ENCODE measurements around the gene CEP72.

Gene CEP72

DNA sequence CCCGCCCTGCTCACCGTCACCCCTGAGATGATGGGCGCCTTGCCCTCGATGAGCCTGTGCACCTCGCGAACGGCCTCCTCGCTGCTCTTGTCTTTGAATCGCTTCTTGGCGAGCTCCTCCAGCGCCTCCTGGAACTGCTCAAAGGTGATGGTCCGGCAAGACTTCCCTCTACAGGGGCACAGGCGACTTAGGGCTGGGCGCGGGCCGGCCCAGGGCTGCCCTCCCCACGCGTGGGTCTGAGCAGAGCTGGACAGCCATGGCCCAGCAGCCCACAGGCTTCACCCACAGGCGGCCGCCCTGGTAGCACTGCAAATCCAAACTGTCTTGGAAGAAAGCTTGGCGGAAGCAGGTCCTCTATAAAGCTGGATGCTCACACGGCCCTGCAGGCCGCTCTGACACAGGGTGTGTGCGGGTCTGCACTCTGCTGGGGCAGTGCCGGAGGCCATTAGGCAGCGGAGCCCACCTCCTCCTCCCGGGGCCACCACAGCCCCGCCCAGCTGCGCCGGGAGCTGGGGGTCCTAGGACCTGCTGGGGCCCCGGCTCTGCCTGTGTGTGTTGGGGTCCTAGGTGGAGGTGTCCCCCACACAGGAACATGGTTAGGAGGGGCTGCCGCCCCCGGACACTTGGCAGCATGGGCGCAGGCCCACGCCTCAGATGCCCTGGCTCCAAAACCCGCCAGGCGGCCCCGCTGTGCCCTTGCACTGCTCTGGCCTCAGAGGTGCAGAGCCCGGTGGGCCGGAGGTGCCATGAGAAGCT lies 54.0 kb downstream of the CEP72 start:
- DNase-seq (no peak), ATAC-seq (no peak)
- H3K4me3 Mint-ChIP-seq: no peak overlapping the region
- H3K27me3 Mint-ChIP-seq: no peaks in the 10 kb centered on the region
- peaks cover 11% of the 10 kb centered on the region for H3K36me3 Mint-ChIP-seq (ENCODE audit: low read depth)
- no peaks in the 10 kb centered on the region for H3K9me3 Mint-ChIP-seq
- no peak overlapping the region for H3K27ac Mint-ChIP-seq
- no peaks in the 10 kb centered on the region for H3K4me1 Mint-ChIP-seq

DNA sequence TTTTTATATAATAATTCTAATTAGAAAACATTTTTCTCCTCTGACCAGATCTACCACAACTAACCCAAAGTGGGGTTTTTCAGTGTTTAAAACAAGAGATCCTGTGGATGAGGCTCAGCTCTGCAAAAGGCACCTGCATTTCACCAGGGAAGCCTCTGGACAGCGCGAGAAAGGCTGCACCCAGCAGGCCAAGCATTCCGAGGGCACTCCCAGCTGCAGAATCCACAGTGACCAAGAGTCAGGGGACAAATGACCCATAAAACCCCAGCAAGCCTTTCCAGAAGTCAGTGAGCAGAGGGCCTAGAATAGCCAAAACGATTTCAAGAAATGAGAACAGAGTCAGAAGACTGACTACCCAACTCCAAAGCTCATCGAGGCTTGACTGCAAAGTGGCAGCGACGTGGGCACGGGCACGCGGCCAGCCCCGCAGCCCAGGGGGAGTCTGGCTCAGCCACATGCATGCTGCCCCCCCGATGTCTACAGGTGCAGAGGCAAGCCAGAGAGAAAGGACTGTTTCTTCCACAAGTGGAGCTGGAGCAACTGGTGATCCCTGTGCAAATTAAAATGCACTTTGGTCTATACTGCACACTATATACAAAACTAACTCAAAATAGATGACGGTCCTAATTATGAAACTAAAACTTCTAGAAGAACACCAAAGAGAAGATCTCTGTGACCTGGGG lies 54.8 kb downstream of the CEP72 start:
- Mint-ChIP-seq H3K4me1 (no peaks in the 10 kb centered on the region), H3K27ac (no peak overlapping the region), H3K27me3 (no peaks in the 10 kb centered on the region), H3K9me3 (no peaks in the 10 kb centered on the region), H3K4me3 (no peak overlapping the region), H3K36me3 (ENCODE audit: low read depth) (peaks cover 8% of the 10 kb centered on the region)
- ATAC-seq (no peak), DNase-seq (no peak)

DNA sequence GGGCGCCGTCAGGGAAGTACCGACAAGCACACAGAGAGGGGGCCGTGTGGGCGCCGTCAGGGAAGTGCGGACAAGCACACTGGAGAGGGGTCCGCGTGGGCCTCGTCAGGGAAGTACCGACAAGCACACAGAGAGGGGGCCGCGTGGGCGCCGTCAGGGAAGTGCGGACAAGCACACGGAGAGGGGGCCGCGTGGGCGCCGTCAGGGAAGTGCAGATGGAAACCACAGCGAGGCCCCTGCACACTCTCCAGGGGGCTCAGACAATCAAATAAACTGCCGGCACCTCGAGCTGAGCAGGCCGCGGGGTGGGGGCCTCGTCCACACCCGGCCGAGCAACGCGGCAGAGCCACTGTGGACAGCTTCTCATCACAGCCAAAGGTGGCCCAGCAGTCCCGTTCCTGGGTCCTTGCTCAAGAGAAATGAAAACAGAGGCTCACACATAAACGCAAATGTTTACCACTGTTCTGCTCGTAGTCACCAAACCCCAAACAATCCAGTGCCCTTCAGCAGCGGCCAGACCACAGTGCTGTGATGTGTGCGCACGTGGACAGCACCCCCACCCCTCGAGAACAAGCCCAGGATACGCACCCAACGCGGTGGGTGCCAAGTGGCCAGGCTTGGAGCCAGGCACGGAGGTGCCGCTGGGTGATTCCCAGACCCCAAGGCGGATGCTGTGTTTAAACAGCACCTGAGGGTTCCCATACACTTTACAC lies 56.3 kb downstream of the CEP72 start:
- Mint-ChIP-seq H3K9me3 (no peaks in the 10 kb centered on the region), H3K27me3 (peaks cover 6% of the 10 kb centered on the region), H3K27ac (no peak overlapping the region), H3K36me3 (ENCODE audit: low read depth) (peaks cover 8% of the 10 kb centered on the region), H3K4me3 (no peak overlapping the region), H3K4me1 (peaks cover 11% of the 10 kb centered on the region)
- DNase-seq (no peak), ATAC-seq (no peak)

DNA sequence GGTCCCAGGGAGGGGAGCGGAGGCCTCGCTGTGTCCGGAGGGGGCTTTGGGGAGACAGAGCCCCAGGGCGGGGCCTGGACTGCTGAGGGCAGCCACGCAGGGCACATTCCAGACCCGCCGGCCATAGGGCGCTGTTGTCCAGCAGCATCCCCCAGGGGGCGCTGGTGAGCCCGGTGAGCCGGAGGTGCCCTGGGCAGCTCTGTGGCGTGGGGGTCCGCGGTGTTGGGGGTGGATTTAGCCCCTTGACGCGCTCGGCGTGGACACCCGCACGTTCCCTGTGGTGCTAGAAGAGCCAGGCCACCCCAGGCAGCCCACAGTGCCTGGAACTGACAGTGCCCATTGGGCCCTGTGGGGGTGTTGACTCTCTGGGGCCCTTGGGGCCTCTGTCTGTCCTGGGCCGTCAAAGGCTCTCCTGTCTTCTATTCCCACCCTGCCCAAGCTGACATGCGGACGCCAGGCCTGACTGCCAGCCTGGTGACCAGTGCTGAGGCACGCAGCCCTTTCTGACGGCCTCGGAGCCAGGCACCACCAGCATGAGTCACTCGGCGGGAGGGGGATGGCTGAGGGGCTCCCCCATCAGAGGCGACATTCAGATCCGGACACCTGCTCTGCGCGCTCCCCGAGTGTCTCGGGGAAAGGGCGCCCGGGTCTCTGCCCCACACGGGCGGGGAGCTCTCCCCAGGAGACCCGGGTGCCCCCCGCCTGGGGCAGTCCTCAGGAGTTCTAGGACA lies 57.1 kb downstream of the CEP72 start:
- DNase-seq: peak; percentile 46
- no peak overlapping the region for H3K4me3 Mint-ChIP-seq
- peaks cover 15% of the 10 kb centered on the region for H3K4me1 Mint-ChIP-seq
- peaks cover 5% of the 10 kb centered on the region for H3K36me3 Mint-ChIP-seq (ENCODE audit: low read depth)
- peaks cover 8% of the 10 kb centered on the region for H3K27me3 Mint-ChIP-seq
- ATAC-seq: no peak
- no peak overlapping the region for H3K27ac Mint-ChIP-seq
- H3K9me3 Mint-ChIP-seq: no peaks in the 10 kb centered on the region

DNA sequence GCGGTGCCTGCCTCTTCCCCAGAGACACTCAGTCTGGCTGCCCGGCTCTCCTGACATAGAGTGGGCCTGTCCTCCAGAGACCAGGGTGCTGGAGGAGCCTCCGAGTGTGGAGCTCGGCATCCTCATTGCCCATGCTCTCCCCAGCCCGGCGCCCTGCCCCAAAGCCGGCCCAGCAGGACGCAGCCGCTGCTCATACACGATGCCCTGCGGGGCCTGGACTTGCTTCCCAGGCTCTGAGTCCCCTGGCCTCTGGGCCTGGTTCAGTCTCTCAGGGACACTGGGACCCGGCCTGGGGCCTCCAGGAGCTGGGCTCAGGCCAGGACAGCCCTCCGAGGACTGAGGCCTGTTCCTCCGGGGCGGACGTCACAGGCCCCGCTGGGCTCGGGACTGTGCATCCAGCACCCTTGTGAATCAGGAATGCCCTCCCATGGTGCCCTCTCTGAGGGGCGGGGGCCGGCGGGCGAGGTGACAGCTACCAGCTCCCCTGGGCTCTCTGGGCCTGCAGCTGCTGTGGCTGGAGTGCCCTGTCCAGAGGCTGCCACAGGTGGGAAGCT lies 57.8 kb downstream of the CEP72 start:
- no peak overlapping the region for H3K4me3 Mint-ChIP-seq

DNA sequence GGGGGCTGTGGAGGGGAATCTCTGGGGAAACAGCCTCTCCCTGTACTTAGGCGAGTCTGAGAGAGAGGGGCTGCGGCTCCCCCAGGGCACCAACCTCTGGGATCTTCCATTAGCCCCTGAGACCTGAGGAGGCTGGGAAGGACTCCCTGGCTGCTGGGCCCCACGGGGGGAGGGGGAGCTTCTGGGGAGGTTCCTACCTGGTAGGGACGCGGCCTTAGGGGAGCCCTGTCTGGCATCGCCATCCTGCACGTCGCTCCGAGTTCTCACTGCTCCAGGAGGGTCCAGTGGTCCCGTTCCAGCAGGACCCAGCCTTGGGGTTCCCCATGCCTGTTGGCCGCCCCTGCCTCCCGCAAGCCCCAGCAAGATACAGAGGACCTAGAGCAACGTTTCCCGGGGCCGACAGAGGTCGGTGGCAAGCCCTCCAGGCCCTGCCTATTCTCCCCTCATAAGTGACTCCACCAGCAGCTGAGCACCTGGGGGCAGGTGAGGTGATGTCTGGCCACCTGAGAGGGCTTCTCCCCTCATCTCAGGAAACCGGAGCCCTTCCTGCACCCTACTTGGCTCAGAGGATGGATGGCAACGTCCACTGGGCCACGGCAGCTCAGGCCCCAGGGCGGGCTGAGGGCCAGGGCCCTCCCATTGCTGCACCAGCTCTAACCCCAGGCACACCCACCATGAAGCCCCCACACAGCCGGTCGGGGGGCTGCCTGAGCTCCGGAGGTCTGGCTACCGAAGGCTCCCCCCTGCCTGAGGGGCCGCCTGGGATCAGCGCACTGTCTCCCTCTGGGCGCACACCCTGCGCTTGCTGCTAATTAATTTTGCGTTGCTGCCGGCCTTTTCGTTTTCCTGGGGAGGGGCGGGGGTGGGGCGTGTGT lies 58.5 kb downstream of the CEP72 start:
- Mint-ChIP-seq H3K4me1 (peaks cover 15% of the 10 kb centered on the region), H3K9me3 (no peaks in the 10 kb centered on the region), H3K27ac (no peak overlapping the region), H3K27me3 (peaks cover 8% of the 10 kb centered on the region), H3K4me3 (no peak overlapping the region), H3K36me3 (ENCODE audit: low read depth) (peaks cover 3% of the 10 kb centered on the region)
- DNase-seq (no peak), ATAC-seq (no peak)

More for the DNA sequence above, 57.8 kb downstream of the CEP72 start:
- Mint-ChIP-seq H3K27me3 (peaks cover 8% of the 10 kb centered on the region), H3K9me3 (no peaks in the 10 kb centered on the region), H3K4me1 (peaks cover 15% of the 10 kb centered on the region), H3K27ac (no peak overlapping the region), H3K36me3 (ENCODE audit: low read depth) (peaks cover 3% of the 10 kb centered on the region)
- ATAC-seq (no peak), DNase-seq (no peak)

DNA sequence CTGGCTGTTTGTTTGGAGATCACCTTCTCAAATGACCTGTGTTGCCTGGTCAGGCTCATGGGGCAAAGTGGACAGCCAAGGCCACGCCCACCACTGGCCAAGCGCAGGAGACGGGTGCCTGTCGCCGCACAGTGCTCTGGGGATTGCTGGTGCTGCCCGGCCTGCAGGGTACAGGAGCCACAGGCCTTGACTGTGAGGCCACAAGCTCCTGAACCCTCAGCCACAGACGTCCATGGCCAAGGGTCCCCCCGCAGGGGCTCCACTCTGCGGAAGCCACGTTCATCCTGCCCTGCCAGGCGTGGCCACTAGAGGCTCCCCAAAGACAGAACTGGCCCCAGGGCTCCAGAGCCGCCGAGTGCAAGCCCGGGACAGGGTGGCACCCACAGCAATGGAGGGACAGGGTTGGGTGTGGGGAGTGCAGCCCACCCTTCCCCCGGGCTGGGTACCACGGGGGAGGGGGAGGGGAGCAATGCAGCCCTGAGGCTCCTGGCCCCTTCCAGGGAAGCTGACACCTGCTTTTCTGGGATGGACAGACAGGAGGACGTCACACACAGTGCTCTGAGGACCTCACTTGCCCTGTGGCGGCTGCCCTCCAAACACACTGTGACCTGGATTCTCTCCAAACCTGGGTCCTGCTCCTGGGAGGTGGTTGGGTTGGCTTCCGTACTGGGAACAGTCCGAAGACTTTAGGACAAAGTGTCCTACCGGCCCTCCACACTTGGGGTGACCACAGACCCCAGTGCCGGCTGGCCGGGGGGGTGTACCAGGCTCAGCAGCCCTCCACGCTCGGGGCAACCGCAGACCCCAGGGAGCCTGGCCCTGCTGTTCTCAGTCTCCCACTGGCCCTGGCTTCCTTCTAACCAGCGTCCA lies 59.6 kb downstream of the CEP72 start:
- Mint-ChIP-seq H3K4me3 (no peak overlapping the region), H3K27me3 (peaks cover 8% of the 10 kb centered on the region), H3K36me3 (ENCODE audit: low read depth) (peaks cover 3% of the 10 kb centered on the region), H3K27ac (no peak overlapping the region), H3K9me3 (no peaks in the 10 kb centered on the region), H3K4me1 (peaks cover 15% of the 10 kb centered on the region)
- ATAC-seq: peak; percentile 76
- peak; percentile 71 for DNase-seq

DNA sequence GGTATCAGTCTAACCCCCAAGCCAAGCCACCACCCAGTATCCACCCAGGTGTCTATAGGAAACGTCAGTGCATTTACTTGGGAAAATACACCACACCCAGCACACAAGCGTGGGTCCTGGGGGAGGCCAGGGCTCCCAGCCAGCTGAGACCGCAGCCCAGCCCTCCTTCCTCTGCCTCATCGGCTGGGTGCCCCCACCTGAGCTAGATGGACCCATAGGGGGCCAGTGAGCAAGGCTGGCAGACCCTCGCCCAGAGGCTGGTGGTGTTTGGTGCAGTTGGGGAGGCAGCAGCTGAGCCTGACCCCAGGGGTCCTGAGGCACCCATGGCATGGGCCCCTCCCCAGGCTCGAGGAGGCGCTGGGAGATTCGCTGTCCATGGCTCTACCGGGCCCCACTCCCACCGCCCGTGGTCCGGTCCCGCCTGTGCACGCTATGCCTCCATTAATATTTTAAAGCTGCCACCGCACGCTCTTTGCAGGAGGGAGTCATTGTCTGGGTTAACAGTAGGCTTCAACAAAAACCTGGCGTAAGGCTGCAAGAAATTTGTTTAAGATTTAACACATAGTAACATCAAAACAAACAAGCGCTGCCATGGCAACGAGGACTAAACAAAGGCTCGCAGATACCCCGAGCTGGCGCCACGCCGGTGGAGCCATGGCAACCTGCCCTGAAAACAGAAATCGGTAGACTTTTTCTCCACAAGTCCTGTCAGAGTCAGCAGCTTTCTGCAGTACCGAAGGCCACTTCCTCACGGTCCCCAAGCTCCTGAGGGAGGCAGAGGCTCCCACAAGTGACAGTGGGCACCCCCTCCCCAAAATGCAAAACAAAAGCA lies 60.4 kb downstream of the CEP72 start:
- H3K9me3 Mint-ChIP-seq: no peaks in the 10 kb centered on the region
- peaks cover under 1% of the 10 kb centered on the region for H3K36me3 Mint-ChIP-seq (ENCODE audit: low read depth)
- ATAC-seq (peak; percentile 25), DNase-seq (peak; percentile 59)
- H3K4me1 Mint-ChIP-seq: peaks cover 15% of the 10 kb centered on the region
- H3K4me3 Mint-ChIP-seq: peak overlapping the region; percentile 32
- H3K27me3 Mint-ChIP-seq: peaks cover 8% of the 10 kb centered on the region
- peak overlapping the region; percentile 22 for H3K27ac Mint-ChIP-seq

DNA sequence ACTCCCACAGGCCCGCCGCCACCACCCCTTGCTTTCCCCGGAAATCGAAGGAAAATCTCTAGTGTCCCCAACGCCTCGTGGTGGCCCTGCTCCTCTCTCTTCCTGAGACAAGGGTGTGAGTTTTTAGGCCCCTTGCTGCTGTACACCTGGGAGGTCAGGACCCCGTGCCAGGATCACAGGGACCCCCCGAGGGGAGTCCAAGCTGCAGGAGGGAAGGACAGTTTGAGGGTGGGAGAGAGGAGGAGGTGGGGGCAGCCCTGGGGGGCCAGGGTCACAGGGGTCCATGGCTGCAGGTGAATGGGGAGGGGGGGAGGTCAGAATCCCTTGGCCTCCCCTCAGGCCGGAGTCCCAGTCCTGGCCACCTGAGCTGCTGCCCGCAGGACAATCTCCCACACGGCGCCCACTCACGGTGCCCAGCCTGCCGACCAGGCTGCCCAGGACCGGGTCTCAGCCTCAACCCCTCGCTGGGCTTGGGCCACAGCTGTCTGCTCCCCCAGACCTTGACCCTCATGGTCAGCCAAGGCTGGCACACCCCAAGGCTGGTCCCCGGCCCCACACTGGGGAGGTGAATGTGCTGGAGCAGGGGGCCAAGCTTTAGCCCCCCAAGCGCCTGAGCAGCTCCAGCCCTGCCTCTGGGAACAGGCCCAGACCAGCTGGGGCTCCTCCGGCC lies 61.2 kb downstream of the CEP72 start:
- H3K4me3 Mint-ChIP-seq: peak overlapping the region; percentile 32
- DNase-seq: no peak
- H3K27ac Mint-ChIP-seq: peak overlapping the region; percentile 22
- no peaks in the 10 kb centered on the region for H3K9me3 Mint-ChIP-seq
- H3K27me3 Mint-ChIP-seq: peaks cover 8% of the 10 kb centered on the region
- no peaks in the 10 kb centered on the region for H3K36me3 Mint-ChIP-seq (ENCODE audit: low read depth)
- H3K4me1 Mint-ChIP-seq: peaks cover 15% of the 10 kb centered on the region
- no peak for ATAC-seq

DNA sequence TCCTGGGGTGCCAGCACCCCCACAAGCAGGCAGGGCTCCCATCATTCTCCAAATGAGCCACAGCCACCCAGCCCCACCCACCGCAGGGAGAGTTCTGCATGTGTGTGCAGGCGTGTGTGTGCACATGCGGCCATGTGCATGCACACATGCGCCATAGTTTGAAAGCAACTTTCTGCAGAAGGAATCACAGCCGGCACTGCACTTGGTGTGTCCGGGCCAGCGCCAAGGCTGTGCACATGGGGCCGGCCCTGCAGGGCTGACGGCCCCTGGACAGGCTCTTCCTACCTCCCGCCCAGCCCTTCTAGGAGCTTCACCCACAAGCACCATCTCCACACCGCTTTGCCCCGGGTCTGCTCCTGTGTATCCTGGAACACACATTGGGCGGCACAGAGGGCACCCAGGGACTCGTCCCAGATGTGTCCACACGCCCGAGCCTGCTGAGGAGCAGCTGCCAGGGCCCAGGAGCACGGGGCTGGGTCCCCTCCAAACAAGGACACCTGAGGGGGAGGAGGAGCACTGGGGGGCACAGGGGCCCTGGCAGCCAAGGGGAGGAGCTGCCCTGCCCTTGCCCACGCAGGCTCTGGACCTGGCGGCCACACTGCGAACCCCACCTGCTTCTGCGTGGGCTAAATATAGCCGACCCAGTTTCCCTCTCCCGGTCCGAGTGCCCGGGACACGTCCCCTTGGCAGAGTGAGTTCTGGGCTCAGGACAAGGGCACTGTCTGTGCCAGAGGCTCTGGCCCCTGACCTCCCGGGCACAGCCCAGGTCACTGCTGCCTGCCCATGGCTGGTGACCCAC lies 61.9 kb downstream of the CEP72 start:
- no peak overlapping the region for H3K27ac Mint-ChIP-seq
- ATAC-seq: no peak

DNA sequence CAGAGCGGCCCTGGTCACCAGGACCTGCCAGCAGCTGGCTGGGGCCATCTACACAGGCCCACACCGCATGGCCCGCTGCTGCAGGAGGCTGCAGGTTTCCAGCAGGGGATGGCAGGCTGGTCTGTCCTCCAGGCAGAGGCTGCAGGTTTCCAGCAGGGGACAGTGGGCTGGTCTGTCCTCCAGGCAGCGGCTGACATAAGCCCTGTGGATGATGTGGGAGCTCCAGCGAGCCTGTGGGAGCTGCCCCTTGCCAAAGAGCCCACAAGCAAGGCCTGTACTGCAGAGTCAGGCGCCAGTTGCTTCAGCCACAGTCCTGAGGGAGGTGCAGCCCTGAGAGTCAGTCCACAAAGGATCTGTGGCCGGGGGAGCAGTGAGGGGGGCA lies 62.5 kb downstream of the CEP72 start:
- Mint-ChIP-seq H3K4me3 (no peak overlapping the region), H3K27me3 (peaks cover 8% of the 10 kb centered on the region), H3K36me3 (ENCODE audit: low read depth) (no peaks in the 10 kb centered on the region), H3K4me1 (peaks cover 15% of the 10 kb centered on the region), H3K9me3 (no peaks in the 10 kb centered on the region), H3K27ac (no peak overlapping the region)
- DNase-seq: no peak
- no peak for ATAC-seq

More for the DNA sequence above, 61.9 kb downstream of the CEP72 start:
- Mint-ChIP-seq H3K27me3 (peaks cover 8% of the 10 kb centered on the region), H3K36me3 (ENCODE audit: low read depth) (no peaks in the 10 kb centered on the region), H3K9me3 (no peaks in the 10 kb centered on the region), H3K4me3 (no peak overlapping the region), H3K4me1 (peaks cover 15% of the 10 kb centered on the region)
- DNase-seq: no peak
